Parathyroid adenoma (tissue), 2 donors: ENCODE measurements around the gene ASB14.

Experiments
- H2AFZ ChIP-seq: fragments of 300-600 bp; sonication (generic); one replicate; pipeline ENCODE4 v1.7.0; 2017; ENCODE audit warnings: antibody characterized with exemption, mild to moderate bottlenecking
- H3K27ac ChIP-seq: fragments of 300-600 bp; sonication (generic); one replicate; pipeline ENCODE4 v1.7.0; 2017
- H3K27me3 ChIP-seq: fragments of 300-600 bp; sonication (generic); one replicate; pipeline ENCODE4 v1.7.0; 2017; ENCODE audit warnings: low read length; ENCODE audit not compliant: control insufficient read depth, insufficient read depth
- H3K36me3 ChIP-seq: fragments of 300-600 bp; sonication (generic); one replicate; pipeline ENCODE4 v1.7.0; 2017; ENCODE audit warnings: low read length; ENCODE audit not compliant: control insufficient read depth, insufficient read depth
- H3K4me1 ChIP-seq: fragments of 300-600 bp; sonication (generic); one replicate; pipeline ENCODE4 v1.7.0; 2017; ENCODE audit warnings: control low read depth
- H3K4me2 ChIP-seq: fragments of 300-600 bp; sonication (generic); one replicate; pipeline ENCODE4 v1.7.0; 2017; ENCODE audit warnings: low read length
- H3K4me3 ChIP-seq: fragments of 300-600 bp; sonication (generic); one replicate; pipeline ENCODE4 v1.7.0; 2017; ENCODE audit warnings: low read depth, low read length
- H3K79me2 ChIP-seq: fragments of 300-600 bp; sonication (generic); one replicate; pipeline ENCODE4 v1.7.0; 2017; ENCODE audit warnings: control low read depth
- H3K9ac ChIP-seq: fragments of 300-600 bp; sonication (generic); one replicate; pipeline ENCODE4 v1.7.0; 2017; ENCODE audit warnings: mild to moderate bottlenecking
- H3K9me3 ChIP-seq: fragments of 300-600 bp; sonication (generic); one replicate; pipeline ENCODE4 v1.7.0; 2017; ENCODE audit warnings: low read length; ENCODE audit not compliant: control insufficient read depth
- TF ChIP-seq, protein P1 (sequence below): fragments of 300-600 bp; sonication (generic); IDR thresholded peaks from one replicate; pipeline ENCODE4 v1.7.0; 2017; ENCODE audit warnings: antibody characterized with exemption, mild to moderate bottlenecking
- donor health status: primary hyperparathyroidism.

ASB14 gene

DNA sequence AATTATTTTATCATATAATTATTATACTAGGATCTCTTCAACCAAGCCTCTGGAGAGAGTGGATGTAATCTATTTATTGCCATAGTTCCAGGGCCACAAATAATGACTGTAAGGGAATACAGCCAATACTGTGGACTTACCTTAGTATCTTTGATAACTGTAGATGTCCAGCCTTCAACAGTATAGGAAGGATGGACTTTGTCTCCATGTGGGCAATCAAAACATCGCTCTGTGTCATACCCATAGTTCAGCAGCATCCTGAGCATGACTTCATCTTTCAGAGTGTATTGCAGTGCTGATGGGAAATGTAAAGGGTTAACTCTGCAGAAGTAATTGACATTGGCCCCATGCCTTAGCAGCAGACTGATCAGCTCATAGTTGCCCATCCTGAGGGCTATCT is 14.2 kb downstream of the ASB14 start:
- H3K27ac ChIP-seq, result no peak overlapping the region
- H3K27me3 ChIP-seq, result no peaks in the 10 kb centered on the region
- H3K9ac ChIP-seq, result no peak overlapping the region
- H3K79me2 ChIP-seq, result no peaks in the 10 kb centered on the region
- H3K9me3 ChIP-seq, result no peaks in the 10 kb centered on the region
- H2AFZ ChIP-seq, result no peak overlapping the region
- no peak overlapping the region for H3K4me2 ChIP-seq
- H3K4me1 ChIP-seq, result no peaks in the 10 kb centered on the region
- TF ChIP-seq, protein P1, sequence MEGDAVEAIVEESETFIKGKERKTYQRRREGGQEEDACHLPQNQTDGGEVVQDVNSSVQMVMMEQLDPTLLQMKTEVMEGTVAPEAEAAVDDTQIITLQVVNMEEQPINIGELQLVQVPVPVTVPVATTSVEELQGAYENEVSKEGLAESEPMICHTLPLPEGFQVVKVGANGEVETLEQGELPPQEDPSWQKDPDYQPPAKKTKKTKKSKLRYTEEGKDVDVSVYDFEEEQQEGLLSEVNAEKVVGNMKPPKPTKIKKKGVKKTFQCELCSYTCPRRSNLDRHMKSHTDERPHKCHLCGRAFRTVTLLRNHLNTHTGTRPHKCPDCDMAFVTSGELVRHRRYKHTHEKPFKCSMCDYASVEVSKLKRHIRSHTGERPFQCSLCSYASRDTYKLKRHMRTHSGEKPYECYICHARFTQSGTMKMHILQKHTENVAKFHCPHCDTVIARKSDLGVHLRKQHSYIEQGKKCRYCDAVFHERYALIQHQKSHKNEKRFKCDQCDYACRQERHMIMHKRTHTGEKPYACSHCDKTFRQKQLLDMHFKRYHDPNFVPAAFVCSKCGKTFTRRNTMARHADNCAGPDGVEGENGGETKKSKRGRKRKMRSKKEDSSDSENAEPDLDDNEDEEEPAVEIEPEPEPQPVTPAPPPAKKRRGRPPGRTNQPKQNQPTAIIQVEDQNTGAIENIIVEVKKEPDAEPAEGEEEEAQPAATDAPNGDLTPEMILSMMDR, result no peak
- H3K4me3 ChIP-seq, result no peak overlapping the region
- no peaks in the 10 kb centered on the region for H3K36me3 ChIP-seq

DNA sequence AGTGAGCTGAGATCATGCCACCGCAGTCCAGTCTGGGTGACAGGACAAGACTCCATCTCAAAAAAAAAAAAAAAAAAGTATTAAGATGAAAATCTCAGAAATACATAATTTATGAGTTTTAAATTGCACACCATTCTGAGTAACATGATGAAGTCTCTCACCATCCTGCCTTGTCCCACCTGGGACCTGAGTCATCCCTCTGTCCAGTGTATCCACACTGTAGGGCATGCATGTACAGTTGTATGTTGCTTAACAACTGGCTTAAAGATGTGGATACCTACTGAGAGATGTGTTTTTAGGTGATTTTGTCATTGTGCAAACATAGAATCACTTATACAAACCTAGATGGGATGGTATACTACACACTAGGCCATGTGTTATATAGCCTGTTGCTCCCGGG is 17.1 kb downstream of the ASB14 start:
- H3K79me2 ChIP-seq, result no peaks in the 10 kb centered on the region
- H3K9me3 ChIP-seq, result no peaks in the 10 kb centered on the region
- H3K4me2 ChIP-seq, result no peak overlapping the region
- no peak overlapping the region for H3K9ac ChIP-seq
- TF ChIP-seq, protein P1, result no peak
- H2AFZ ChIP-seq, result no peak overlapping the region
- H3K4me3 ChIP-seq, result no peak overlapping the region
- no peaks in the 10 kb centered on the region for H3K4me1 ChIP-seq
- H3K27me3 ChIP-seq, result no peaks in the 10 kb centered on the region
- no peak overlapping the region for H3K27ac ChIP-seq
- H3K36me3 ChIP-seq, result no peaks in the 10 kb centered on the region

DNA sequence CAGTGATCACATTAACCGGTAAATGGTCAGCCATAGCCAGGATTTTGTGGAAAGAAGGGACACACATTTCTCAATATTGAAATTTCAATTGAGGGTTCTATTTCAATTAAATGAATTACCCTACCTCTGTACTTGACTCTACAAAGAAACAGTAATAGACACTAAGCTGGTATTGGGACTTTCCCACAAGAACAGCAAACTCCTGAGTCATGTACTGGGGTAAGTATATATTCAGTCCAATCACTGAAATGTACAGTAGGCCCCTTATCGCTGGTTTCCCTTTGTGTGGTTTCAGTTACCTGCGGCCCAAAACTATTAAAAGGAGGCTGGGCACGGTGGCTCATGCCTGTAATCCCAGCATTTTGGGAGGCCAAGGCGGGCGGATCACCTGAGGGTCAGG is 17.6 kb downstream of the ASB14 start:
- Histone ChIP-seq H3K9me3 (no peaks in the 10 kb centered on the region), H3K9ac (no peak overlapping the region), H3K79me2 (no peaks in the 10 kb centered on the region), H3K27me3 (no peaks in the 10 kb centered on the region), H2AFZ (no peak overlapping the region), H3K27ac (no peak overlapping the region), H3K36me3 (no peaks in the 10 kb centered on the region), H3K4me3 (no peak overlapping the region), H3K4me2 (no peak overlapping the region), H3K4me1 (no peaks in the 10 kb centered on the region)
- TF ChIP-seq, protein P1, result no peak

DNA sequence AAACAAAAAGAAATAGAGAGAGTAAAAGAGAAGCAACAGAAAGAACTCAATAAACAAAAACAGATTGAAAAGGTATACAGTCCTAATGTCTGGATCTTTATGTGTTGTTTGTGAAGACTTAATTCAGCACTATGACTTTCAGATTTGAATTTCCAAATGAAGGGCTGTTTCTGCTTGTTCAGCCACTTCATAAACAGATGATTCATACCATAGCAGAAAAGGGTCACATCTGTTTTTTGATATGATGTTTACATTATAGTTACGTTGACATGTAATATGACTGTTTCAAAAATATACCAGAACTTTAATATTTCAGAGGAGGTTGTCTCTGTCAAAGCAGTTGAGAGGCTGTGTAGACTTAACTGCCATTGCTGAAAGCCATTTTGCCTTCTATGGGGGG is 24.1 kb downstream of the ASB14 start:
- H2AFZ ChIP-seq, result no peak overlapping the region
- peaks cover 2% of the 10 kb centered on the region for H3K36me3 ChIP-seq
- H3K4me1 ChIP-seq, result no peaks in the 10 kb centered on the region
- H3K79me2 ChIP-seq, result no peaks in the 10 kb centered on the region
- no peaks in the 10 kb centered on the region for H3K27me3 ChIP-seq
- H3K4me2 ChIP-seq, result no peak overlapping the region
- no peak overlapping the region for H3K27ac ChIP-seq
- no peak overlapping the region for H3K9ac ChIP-seq
- no peak overlapping the region for H3K4me3 ChIP-seq
- TF ChIP-seq, protein P1, result no peak
- H3K9me3 ChIP-seq, result no peaks in the 10 kb centered on the region

DNA sequence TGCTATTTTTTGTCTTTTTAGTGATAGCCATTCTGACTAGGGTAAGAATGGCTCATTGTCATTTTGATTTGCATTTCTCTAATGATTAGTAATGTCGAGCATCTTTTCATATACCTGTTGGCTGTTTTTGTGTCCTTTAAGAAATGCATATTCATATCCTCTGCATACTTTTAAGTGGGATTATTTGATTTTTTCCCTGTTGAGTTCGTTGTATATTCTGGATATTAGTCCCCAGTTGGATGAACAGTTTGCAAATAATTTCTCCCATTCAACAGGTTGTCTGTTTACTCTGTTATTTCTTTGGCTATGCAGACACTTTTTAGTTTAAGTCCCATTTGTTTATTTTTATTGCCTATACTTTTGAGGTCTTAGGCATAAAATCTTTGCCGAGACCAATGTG is 30.6 kb downstream of the ASB14 start:
- Histone ChIP-seq H3K79me2 (no peaks in the 10 kb centered on the region), H3K4me3 (no peak overlapping the region), H3K4me1 (no peaks in the 10 kb centered on the region), H3K36me3 (peaks cover 2% of the 10 kb centered on the region), H3K4me2 (no peak overlapping the region), H3K27ac (no peak overlapping the region), H2AFZ (no peak overlapping the region), H3K27me3 (no peaks in the 10 kb centered on the region), H3K9me3 (no peaks in the 10 kb centered on the region), H3K9ac (no peak overlapping the region)
- TF ChIP-seq, protein P1, result no peak
